Aorta (tissue), 5 donors: ENCODE data around the gene IL1RL1. TPM values are rescaled to one million over a fixed set of nuclear protein-coding genes. Genes with fewer than 3 reads are reported as not detected.
A peak's percentile ranks its signal among the peaks of the same experiment; 100 is the strongest.

Source experiments
- ATAC-seq: fragments of 200-7000 bp; cut with Tn5 transposase; one replicate; pipeline ENCODE4 v1.9.1; 2022; ENCODE audit warnings: moderate library complexity; ENCODE audit not compliant: low FRiP score
- DNase-seq, 2 donors: peaks; one replicate each; pipeline ENCODE4 v3.0.0-alpha.2; 2020
- H3K27ac ChIP-seq, 2 donors: one replicate each; pipeline ENCODE4 v1.5.1; 2013; ENCODE audit warnings: low read length in 2 of 2, mild to moderate bottlenecking in 2 of 2, moderate library complexity in 2 of 2, control low read depth in 1 of 2, inconsistent platforms in 1 of 2, low read depth in 1 of 2
- H3K27me3 ChIP-seq, 2 donors: one replicate each; pipeline ENCODE4 v1.6.1; 2013; ENCODE audit warnings: control low read depth in 1 of 2, low read length in 1 of 2, mild to moderate bottlenecking in 1 of 2, moderate library complexity in 1 of 2; ENCODE audit not compliant: insufficient read depth in 2 of 2, control insufficient read depth in 1 of 2
- H3K36me3 ChIP-seq, 2 donors: one replicate each; pipeline ENCODE4 v1.6.1; 2013; ENCODE audit warnings: control low read depth in 1 of 2, low read length in 1 of 2, mild to moderate bottlenecking in 1 of 2; ENCODE audit not compliant: insufficient read depth in 2 of 2, control insufficient read depth in 1 of 2
- H3K4me1 ChIP-seq, 2 donors: one replicate each; pipeline ENCODE4 v1.6.1; 2013; ENCODE audit warnings: low read length in 2 of 2, control low read depth in 1 of 2, mild to moderate bottlenecking in 1 of 2, moderate library complexity in 1 of 2; ENCODE audit not compliant: insufficient read depth in 2 of 2, control insufficient read depth in 1 of 2
- H3K4me3 ChIP-seq, 2 donors: one replicate each; pipeline ENCODE4 v1.5.1; 2013; ENCODE audit warnings: low read length in 2 of 2, control low read depth in 1 of 2, mild to moderate bottlenecking in 1 of 2
- H3K9me3 ChIP-seq: one replicate; pipeline ENCODE4 v1.6.1; 2013; ENCODE audit warnings: mild to moderate bottlenecking, low read length; ENCODE audit not compliant: control insufficient read depth
- WGBS, 2 donors: extraction: QIAGEN DNeasy Blood & Tissue Kit; methylation state at CpG; one replicate each; pipeline ENCODE4 v1.1.7; 2013; 5-methylcytosine and 5-hydroxymethylcytosine counted together
- intact Hi-C, 2 donors: fragments of 100-400 bp; cut with DNase I; formaldehyde crosslinking; loops; one replicate each; pipeline versions ENCODE4 v1.14.2 to v1.15.0; 2022
- polyA plus RNA-seq, 2 donors: library from polyadenylated mRNA; stranded (reverse); fragments of 200-250 nt; gene quantifications; one replicate each; pipeline ENCODE4 v1.2.3, GENCODE V29; 2013
- total RNA-seq, 2 donors: library from RNA; stranded (reverse); fragmentation: NEBNext Ultra II Directional; extraction: Animal tissue kit (Norgen Biotek cat#: 25700); gene quantifications; one replicate each; pipeline ENCODE4 v1.2.1, GENCODE V29; 2021
- donor health status: healthy with polysubstance abuse.
- donor health status: Bipolar disorder and iron deficiency.
- donor health status: DM: no; HTN: no; CAD: no.
- donor health status: DM: no; HTN: no; CAD: no.
- donor health status: DM: yes; HTN: yes; CAD: no.

The IL1RL1 gene
- total and polyA plus RNA-seq, 4 donors = 2.5 to 8.1 (median 7.2) TPM

- Histone ChIP-seq H3K27me3 (no peaks in the 10 kb centered on the region), H3K4me1 (no peaks in the 10 kb centered on the region), H3K9me3 (no peaks in the 10 kb centered on the region), H3K36me3 (no peaks in the 10 kb centered on the region), H3K4me3 (no peak overlapping the region), H3K27ac (peak overlapping the region in 1 of 2 donors; percentile 49)
- DNase-seq (no peak), ATAC-seq (no peak)
- 14 to 16% methylated on average over 1 of the region's 1 CpG for WGBS, 2 donors
- intact Hi-C loops = loop anchor here in 1 of 2 donors (5.0 kb wide), 1 partner anchor 85 kb away; no protein-coding TSS in a partner anchor
Observed at GRCh38 chr2:102337012-102337411, 25.6 kb downstream of the IL1RL1 start.

GRCh38 chr2:102337481-102338386 is 26.4 kb downstream of the IL1RL1 start:
- no peaks in the 10 kb centered on the region for H3K27me3 ChIP-seq
- H3K4me3 ChIP-seq = no peak overlapping the region
- H3K36me3 ChIP-seq = no peaks in the 10 kb centered on the region
- DNase-seq (no peak), ATAC-seq (no peak)
- 85 to 92% methylated on average over 3 of the region's 3 CpGs for WGBS, 2 donors
- H3K27ac ChIP-seq = no peak overlapping the region
- no peaks in the 10 kb centered on the region for H3K4me1 ChIP-seq
- H3K9me3 ChIP-seq = no peaks in the 10 kb centered on the region
- intact Hi-C loops = loop anchor here in 1 of 2 donors (5.0 kb wide), 1 partner anchor 85 kb away; no protein-coding TSS in a partner anchor

GRCh38 chr2:102340778-102341177 is 29.4 kb downstream of the IL1RL1 start:
- no peak for DNase-seq
- Histone ChIP-seq H3K36me3 (no peaks in the 10 kb centered on the region), H3K27ac (no peak overlapping the region), H3K27me3 (no peaks in the 10 kb centered on the region), H3K4me3 (no peak overlapping the region), H3K4me1 (no peaks in the 10 kb centered on the region), H3K9me3 (no peaks in the 10 kb centered on the region)
- WGBS, 2 donors = 94 to 95% methylated on average over 7 of the region's 7 CpGs
- intact Hi-C loops = no loop called here
- no peak for ATAC-seq

- WGBS, 2 donors = 2 to 8% methylated on average over 3 of the region's 3 CpGs
- Histone ChIP-seq H3K27me3 (no peaks in the 10 kb centered on the region), H3K4me1 (no peaks in the 10 kb centered on the region), H3K27ac (peak overlapping the region in 1 of 2 donors; percentile 56), H3K4me3 (no peak overlapping the region), H3K36me3 (no peaks in the 10 kb centered on the region), H3K9me3 (no peaks in the 10 kb centered on the region)
- ATAC-seq (no peak), DNase-seq (no peak)
- intact Hi-C loops = no loop called here
Observed at GRCh38 chr2:102342888-102343287, 31.5 kb downstream of the IL1RL1 start.

- Histone ChIP-seq H3K36me3 (no peaks in the 10 kb centered on the region), H3K4me1 (no peaks in the 10 kb centered on the region), H3K4me3 (no peak overlapping the region), H3K27ac (no peak overlapping the region), H3K9me3 (no peaks in the 10 kb centered on the region), H3K27me3 (no peaks in the 10 kb centered on the region)
- no peak for DNase-seq
- ATAC-seq = no peak
- WGBS, 2 donors = 97% methylated on average over 3 of the region's 3 CpGs
- intact Hi-C loops = no loop called here
Observed at GRCh38 chr2:102344397-102344796, 33.0 kb downstream of the IL1RL1 start.

GRCh38 chr2:102345329-102345920 is 34.1 kb downstream of the IL1RL1 start:
- no peaks in the 10 kb centered on the region for H3K27me3 ChIP-seq
- DNase-seq = no peak
- WGBS, 2 donors = 86 to 93% methylated on average over 4 of the region's 4 CpGs
- H3K4me3 ChIP-seq = no peak overlapping the region
- H3K36me3 ChIP-seq = no peaks in the 10 kb centered on the region
- ATAC-seq = no peak
- H3K27ac ChIP-seq = no peak overlapping the region
- no peaks in the 10 kb centered on the region for H3K9me3 ChIP-seq
- intact Hi-C loops = no loop called here
- no peaks in the 10 kb centered on the region for H3K4me1 ChIP-seq

GRCh38 chr2:102346381-102347130 is 35.2 kb downstream of the IL1RL1 start:
- 96% methylated on average over 7 of the region's 7 CpGs for WGBS, 2 donors
- H3K36me3 ChIP-seq = no peaks in the 10 kb centered on the region
- no peaks in the 10 kb centered on the region for H3K9me3 ChIP-seq
- no peaks in the 10 kb centered on the region for H3K4me1 ChIP-seq
- no peak for ATAC-seq
- intact Hi-C loops = no loop called here
- DNase-seq = no peak
- no peaks in the 10 kb centered on the region for H3K27me3 ChIP-seq
- no peak overlapping the region for H3K27ac ChIP-seq
- H3K4me3 ChIP-seq = no peak overlapping the region

- Histone ChIP-seq H3K4me3 (no peak overlapping the region), H3K36me3 (no peaks in the 10 kb centered on the region), H3K27me3 (no peaks in the 10 kb centered on the region), H3K9me3 (no peaks in the 10 kb centered on the region), H3K27ac (no peak overlapping the region), H3K4me1 (no peaks in the 10 kb centered on the region)
- intact Hi-C loops = loop anchor here (10.0 kb wide), 3 partner anchors 95 to 345 kb away; no protein-coding TSS in a partner anchor
- no peak for DNase-seq
- WGBS, 2 donors = 25 to 51% methylated on average over 1 of the region's 1 CpG
- ATAC-seq = no peak
Observed at GRCh38 chr2:102350137-102350793, 38.9 kb downstream of the IL1RL1 start.
